Hepatocyte (in vitro differentiated cells): ENCODE data around the gene SEC14L2. TPM values are rescaled to one million over a fixed set of nuclear protein-coding genes. Genes with fewer than 3 reads are reported as not detected.

Experiments used
- DNase-seq: peaks from one replicate; pipeline ENCODE4 v3.0.0-alpha.2; 2016; ENCODE audit warnings: low spot score
- H2AFZ ChIP-seq: fragments of 200-600 bp; sonication (generic); 2 replicates; pipeline ENCODE4 v1.6.0; 2016; ENCODE audit warnings: antibody characterized with exemption, mild to moderate bottlenecking
- H3K27ac ChIP-seq: fragments of 200-600 bp; sonication (generic); 2 replicates; pipeline ENCODE4 v1.5.1; 2016; ENCODE audit warnings: mild to moderate bottlenecking
- H3K27me3 ChIP-seq: fragments of 200-600 bp; sonication (generic); 2 replicates; pipeline ENCODE4 v1.6.1; 2016
- H3K36me3 ChIP-seq: fragments of 200-600 bp; sonication (generic); replicated peaks from 2 replicates; pipeline ENCODE4 v1.5.1; 2016; ENCODE audit warnings: low read depth; ENCODE audit not compliant: insufficient read depth
- H3K4me1 ChIP-seq: fragments of 200-600 bp; sonication (generic); 2 replicates; pipeline ENCODE4 v1.5.1; 2016; ENCODE audit warnings: mild to moderate bottlenecking, moderate library complexity; ENCODE audit not compliant: insufficient read depth
- H3K4me2 ChIP-seq: fragments of 200-600 bp; sonication (generic); 2 replicates; pipeline ENCODE4 v1.6.0; 2016
- H3K4me3 ChIP-seq: fragments of 200-600 bp; sonication (generic); 2 replicates; pipeline ENCODE4 v1.5.1; 2016; ENCODE audit warnings: mild to moderate bottlenecking
- H3K79me2 ChIP-seq: fragments of 200-600 bp; sonication (generic); 2 replicates; pipeline ENCODE4 v1.6.0; 2017; ENCODE audit warnings: mild to moderate bottlenecking
- H3K9me2 ChIP-seq: fragments of 200-600 bp; sonication (generic); replicated peaks from 2 replicates; pipeline ENCODE4 v1.6.0; 2017; ENCODE audit warnings: mild to moderate bottlenecking; ENCODE audit not compliant: insufficient read depth
- H3K9me3 ChIP-seq: fragments of 200-600 bp; sonication (generic); 2 replicates; pipeline ENCODE4 v1.5.1; 2016; ENCODE audit warnings: low read depth, mild to moderate bottlenecking
- H4K20me1 ChIP-seq: fragments of 200-600 bp; sonication (generic); 2 replicates; pipeline ENCODE4 v1.6.0; 2016; ENCODE audit warnings: mild to moderate bottlenecking; ENCODE audit not compliant: insufficient read depth, poor library complexity, severe bottlenecking
- CTCF ChIP-seq: fragments of 200-600 bp; sonication (generic); IDR thresholded peaks from 2 replicates; pipeline ENCODE4 v1.5.1; 2016; ENCODE audit warnings: antibody characterized with exemption, mild to moderate bottlenecking; ENCODE audit not compliant: poor library complexity
- EZH2 ChIP-seq: fragments of 200-600 bp; sonication (generic); IDR thresholded peaks from 2 replicates; pipeline ENCODE4 v1.6.1; 2016; ENCODE audit warnings: antibody characterized with exemption, mild to moderate bottlenecking, borderline replicate concordance
- EZH2phosphoT487 ChIP-seq: fragments of 200-600 bp; sonication (generic); IDR thresholded peaks from one replicate; pipeline ENCODE4 v1.6.1; 2018; ENCODE audit warnings: antibody characterized with exemption, mild to moderate bottlenecking, low read depth, moderate library complexity; ENCODE audit not compliant: unreplicated experiment, severe bottlenecking
- WGBS: methylation state at CpG from one replicate; pipeline ENCODE4 v1.1.6; 2016; ENCODE audit warnings: low lambda C conversion rate; ENCODE audit errors: missing lambda C conversion rate; 5-methylcytosine and 5-hydroxymethylcytosine counted together
- polyA plus RNA-seq: library from polyadenylated mRNA; unstranded; fragments of >200 nt; fragmentation: Nextera tagmentation; extraction: Ambion mirVana; gene quantifications from 2 replicates; pipeline ENCODE4 v1.2.1, GENCODE V29; 2016
- total RNA-seq: library from RNA; depleted of rRNA; stranded (reverse); fragments of >200 nt; gene quantifications from 2 replicates; pipeline ENCODE4 v1.2.3, GENCODE V29; 2014

Gene SEC14L2
- total and polyA plus RNA-seq, 2 experiments from 2014 or later, result 9.9 to 10.9 TPM

GRCh38 chr22:30413001-30413400 is 16.2 kb downstream of the SEC14L2 start:
- WGBS, result 88% methylated on average over 4 of the region's 4 CpGs
- DNase-seq, result no peak
- no peak overlapping the region for H3K4me2 ChIP-seq
- no peaks in the 10 kb centered on the region for H3K27me3 ChIP-seq
- no peaks in the 10 kb centered on the region for H3K36me3 ChIP-seq
- no peak overlapping the region for H2AFZ ChIP-seq
- H3K27ac ChIP-seq, result no peak overlapping the region
- no peaks in the 10 kb centered on the region for H4K20me1 ChIP-seq
- TF ChIP-seq EZH2phosphoT487 (no peak), EZH2 (no peak), CTCF (no peak)
- H3K9me3 ChIP-seq, result no peaks in the 10 kb centered on the region
- H3K4me1 ChIP-seq, result peaks cover 19% of the 10 kb centered on the region
- H3K4me3 ChIP-seq, result no peak overlapping the region
- H3K9me2 ChIP-seq, result no peaks in the 10 kb centered on the region
- peaks cover 4% of the 10 kb centered on the region for H3K79me2 ChIP-seq

GRCh38 chr22:30413745-30414524 is 17.1 kb downstream of the SEC14L2 start:
- Histone ChIP-seq H4K20me1 (no peaks in the 10 kb centered on the region), H2AFZ (no peak overlapping the region), H3K27ac (no peak overlapping the region), H3K36me3 (no peaks in the 10 kb centered on the region), H3K27me3 (no peaks in the 10 kb centered on the region), H3K4me1 (peaks cover 25% of the 10 kb centered on the region), H3K9me2 (no peaks in the 10 kb centered on the region), H3K79me2 (peaks cover 5% of the 10 kb centered on the region), H3K4me3 (no peak overlapping the region), H3K4me2 (no peak overlapping the region), H3K9me3 (no peaks in the 10 kb centered on the region)
- no peak for DNase-seq
- no peak for TF ChIP-seq EZH2phosphoT487
- no peak for TF ChIP-seq EZH2
- no peak for TF ChIP-seq CTCF
- WGBS, result 92% methylated on average over 5 of the region's 5 CpGs

- 85% methylated on average over 4 of the region's 4 CpGs for WGBS
- Histone ChIP-seq H3K4me3 (no peak overlapping the region), H3K36me3 (no peaks in the 10 kb centered on the region)
Measured at GRCh38 chr22:30414525-30415047, 17.8 kb downstream of the SEC14L2 start.

More at GRCh38 chr22:30414525-30415047, 17.8 kb downstream of the SEC14L2 start:
- Histone ChIP-seq H3K27me3 (no peaks in the 10 kb centered on the region), H3K4me2 (no peak overlapping the region), H2AFZ (no peak overlapping the region), H3K79me2 (peaks cover 5% of the 10 kb centered on the region), H3K9me2 (no peaks in the 10 kb centered on the region), H3K9me3 (no peaks in the 10 kb centered on the region), H3K4me1 (peaks cover 32% of the 10 kb centered on the region), H4K20me1 (no peaks in the 10 kb centered on the region), H3K27ac (no peak overlapping the region)
- no peak for DNase-seq
- TF ChIP-seq EZH2phosphoT487 (no peak), EZH2 (no peak), CTCF (no peak)
